HG02852 (cell line): ENCODE measurements around the gene RNU6-9.
A peak's percentile ranks its signal among the peaks of the same experiment; 100 is the strongest.
"Not testable (repeated sequence)": the region's sequence is repeated elsewhere in the genome, so short reads cannot be mapped to it uniquely, and the experiment has no call there.

Experiments used
- ATAC-seq: cut with Tn5 transposase; IDR thresholded peaks from one replicate; pipeline ENCODE4 v1.9.1; 2021; ENCODE audit warnings: mild to moderate bottlenecking, moderate library complexity; ENCODE audit not compliant: unreplicated experiment

Gene RNU6-9

DNA sequence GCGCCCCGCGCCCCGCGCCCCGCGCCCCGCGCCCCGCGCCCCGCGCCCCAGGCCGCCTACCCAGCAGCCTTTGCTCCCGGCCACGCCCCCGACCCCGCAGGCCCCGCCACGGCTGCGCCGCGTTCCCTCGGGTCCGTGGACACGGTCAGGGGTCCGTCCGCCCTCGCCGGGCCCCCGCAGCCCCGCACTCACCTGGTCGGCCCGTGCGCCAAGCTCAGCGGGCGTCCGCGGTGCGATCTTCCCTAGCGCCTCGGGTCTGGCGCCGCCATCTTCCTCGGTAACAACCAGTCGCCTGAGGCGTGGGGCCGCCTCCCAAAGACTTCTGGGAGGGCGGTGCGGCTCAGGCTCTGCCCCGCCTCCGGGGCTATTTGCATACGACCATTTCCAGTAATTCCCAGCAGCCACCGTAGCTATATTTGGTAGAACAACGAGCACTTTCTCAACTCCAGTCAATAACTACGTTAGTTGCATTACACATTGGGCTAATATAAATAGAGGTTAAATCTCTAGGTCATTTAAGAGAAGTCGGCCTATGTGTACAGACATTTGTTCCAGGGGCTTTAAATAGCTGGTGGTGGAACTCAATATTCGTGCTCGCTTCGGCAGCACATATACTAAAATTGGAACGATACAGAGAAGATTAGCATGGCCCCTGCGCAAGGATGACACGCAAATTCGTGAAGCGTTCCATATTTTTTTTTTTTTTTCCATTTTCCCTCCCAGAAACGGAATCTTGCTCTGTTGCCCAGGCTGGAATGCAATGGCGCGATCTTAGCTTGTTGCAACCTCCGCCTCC lies at the start of gene RNU6-9, which contains the start of gene MED16:
Gene RNU6-9 (plus strand): TSS at position 591 of the 796 bp plus-strand sequence.
Gene MED16 (minus strand): TSS at position 294 of the 796 bp plus-strand sequence. CDS start 2,056 bp downstream, outside the sequence.
- peak; percentile 71 for ATAC-seq

DNA sequence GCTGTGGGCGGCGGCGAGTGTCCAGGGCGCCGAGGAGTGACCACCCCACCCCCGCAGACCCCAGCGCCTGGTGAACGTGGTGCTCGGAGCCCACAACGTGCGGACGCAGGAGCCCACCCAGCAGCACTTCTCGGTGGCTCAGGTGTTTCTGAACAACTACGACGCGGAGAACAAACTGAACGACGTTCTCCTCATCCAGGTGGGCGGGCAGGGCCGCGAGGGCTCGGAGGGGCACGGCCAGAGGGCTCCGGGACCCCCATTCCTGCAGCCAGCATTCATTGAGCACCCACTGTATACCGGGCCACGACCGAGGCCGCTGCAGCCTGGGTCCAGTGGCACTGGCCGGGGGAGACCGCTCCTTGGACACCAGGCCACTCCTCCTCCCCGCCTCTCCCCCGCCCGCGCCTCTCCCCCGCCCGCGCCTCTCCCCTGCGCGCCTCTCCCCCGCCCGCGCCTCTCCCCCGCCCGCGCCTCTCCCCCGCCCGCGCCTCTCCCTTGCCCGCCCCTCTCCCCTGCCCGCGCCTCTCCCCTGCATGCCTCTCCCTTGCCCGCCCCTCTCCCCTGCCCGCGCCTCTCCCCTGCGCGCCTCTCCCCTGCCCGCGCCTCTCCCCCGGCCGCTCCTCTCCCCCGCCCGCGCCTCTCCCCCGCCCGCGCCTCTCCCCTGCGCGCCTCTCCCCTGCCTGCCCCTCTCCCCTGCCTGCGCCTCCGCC lies 49.3 kb upstream of the RNU6-9 start:
- no peak for ATAC-seq

DNA sequence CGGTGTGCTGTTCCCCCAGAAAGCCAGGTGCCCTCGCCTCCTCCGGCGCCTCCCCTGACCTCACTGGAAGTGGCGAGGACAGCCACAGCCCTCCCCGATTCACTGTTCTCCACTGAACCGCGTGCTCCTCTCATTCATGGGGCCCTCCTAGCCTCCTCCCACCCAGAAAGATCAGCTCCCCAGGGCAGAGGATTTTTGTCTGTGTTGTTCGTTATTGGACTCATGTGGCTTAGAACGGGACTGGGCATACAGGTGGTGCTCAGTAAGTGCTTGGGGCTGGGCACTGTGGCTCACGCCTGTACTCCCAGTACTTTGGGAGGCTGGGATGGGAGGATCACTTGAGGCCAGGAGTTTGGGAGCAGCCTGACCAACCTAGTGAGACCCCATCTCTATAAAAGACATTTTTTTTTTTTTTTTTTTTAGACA lies 48.7 kb upstream of the RNU6-9 start:
- no peak for ATAC-seq

DNA sequence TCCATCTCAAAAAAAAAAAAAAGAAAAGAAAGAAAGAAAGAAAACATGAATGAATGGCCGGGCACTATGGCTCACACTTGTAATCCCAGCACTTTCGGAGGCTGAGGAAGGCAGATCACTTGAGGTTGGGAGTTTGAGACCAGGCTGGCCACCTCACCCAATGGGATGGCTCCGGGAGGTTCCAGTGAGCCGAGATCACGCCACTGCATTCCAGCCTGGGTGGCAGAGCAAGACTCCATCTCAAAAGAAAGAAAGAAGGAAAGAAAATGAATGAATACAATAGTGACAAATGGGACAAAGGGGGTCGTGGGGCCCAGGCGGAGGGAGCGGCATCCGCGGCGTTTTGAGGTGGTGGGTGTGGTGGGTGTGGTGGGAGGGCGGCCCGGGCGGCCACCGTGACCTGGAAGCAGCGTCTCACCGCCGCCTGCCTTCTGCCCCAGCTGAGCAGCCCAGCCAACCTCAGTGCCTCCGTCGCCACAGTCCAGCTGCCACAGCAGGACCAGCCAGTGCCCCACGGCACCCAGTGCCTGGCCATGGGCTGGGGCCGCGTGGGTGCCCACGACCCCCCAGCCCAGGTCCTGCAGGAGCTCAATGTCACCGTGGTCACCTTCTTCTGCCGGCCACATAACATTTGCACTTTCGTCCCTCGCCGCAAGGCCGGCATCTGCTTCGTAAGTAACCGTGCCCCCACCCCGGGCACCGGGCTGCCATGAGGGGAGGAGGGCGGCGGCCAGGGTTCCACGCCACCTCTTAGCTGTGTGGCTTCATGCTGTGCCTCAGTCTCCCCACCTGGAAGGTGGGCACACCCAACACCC lies 47.4 kb upstream of the RNU6-9 start:
- no peak for ATAC-seq

DNA sequence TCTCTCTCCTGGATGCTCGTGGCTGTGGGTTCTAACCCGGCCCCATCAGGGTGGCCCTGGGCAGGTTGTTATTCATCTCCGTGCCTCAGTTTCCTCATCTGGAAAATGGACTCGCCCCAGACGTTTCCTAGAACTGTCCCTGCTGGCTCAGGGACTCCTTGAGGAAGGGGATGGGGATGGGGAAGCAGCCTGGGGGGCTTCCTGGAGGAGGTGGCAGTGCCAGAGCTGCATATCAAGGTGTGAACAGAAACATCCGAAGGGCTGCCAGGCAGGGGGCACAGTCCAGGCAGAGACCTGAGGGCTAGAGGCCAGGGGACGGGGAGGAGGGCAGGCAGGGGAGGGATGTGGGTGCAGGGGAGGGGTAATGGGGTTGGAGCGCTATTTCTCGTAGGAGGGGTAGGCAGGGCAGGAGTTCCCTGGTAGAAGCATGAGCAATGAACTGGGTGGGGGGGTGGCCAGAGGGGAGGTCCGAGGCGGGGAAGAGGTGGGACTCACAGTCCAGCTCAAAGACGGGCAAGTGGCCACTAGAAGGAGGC lies 44.8 kb upstream of the RNU6-9 start:
- no peak for ATAC-seq

DNA sequence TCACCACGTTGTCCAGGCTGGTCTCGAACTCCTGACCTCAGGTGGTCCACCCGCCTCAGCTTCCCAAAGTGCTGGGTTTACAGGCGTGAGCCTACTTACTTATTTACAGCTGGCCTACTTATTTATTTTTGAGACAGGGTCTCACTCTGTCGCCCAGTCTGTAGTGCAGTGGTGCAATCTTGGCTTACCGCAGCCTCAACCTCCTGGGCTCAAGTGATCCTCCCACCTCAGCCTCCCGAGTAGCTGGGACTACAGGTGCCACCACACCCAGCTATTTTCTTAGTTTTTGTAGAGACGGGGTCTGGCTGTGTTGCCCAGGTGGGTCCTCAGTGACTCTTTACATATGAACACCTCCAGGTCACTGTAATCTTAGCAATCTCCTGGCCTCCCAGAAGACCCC lies 44.1 kb upstream of the RNU6-9 start:
- ATAC-seq = not testable (repeated sequence)

DNA sequence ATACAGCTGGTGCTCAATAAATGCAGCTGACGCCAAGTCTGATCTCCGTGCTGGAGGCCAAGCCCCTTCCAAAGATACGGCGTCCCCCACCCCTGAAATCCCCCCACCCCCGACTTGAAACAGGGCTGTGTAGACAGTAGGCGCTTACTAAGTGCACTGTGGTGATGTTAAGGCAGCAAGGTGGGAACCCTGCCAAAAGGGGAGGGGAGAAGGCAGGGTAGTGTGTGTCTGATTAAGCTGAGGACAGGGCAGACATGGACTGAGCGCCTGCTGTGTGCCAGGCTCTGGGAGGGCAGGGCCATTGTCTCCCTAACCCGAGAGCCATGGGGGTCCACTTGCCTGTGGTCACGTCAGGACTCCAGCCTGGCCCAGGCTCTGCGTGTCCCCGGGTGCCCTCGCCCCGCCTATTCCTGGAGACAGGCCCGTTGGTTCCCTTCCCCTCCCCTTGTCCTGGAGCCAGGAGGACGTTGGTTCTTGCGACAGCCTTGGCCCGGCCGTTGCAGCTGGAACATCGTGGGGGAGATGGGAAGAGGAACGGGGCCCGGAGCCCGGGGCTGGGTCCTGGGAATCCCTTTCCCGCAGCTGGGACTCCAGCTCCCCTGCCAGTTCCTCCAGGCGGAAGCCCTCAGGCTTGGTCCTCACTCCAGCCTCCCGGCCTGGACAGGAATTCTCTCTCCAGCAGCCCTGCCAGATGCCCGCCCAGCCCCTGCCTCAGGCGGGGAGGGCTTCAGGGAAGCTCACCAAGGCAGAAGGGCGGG lies 42.9 kb upstream of the RNU6-9 start:
- no peak for ATAC-seq

DNA sequence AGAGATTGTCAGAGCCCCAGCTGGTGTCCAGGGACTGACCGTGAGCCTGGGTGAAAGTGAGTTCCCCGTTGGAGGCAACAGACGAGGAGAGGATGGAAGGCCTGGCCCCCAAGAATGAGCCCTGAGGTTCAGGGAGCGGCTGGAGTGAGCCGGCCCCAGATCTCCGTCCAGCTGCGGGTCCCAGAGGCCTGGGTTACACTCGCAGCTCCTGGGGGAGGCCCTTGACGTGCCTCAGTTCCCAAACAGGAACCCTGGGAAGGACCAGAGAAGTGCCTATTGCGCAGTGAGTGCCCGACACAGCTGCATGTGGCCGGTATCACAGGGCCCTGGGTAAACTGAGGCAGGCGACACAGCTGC lies 42.3 kb upstream of the RNU6-9 start:
- ATAC-seq = no peak

DNA sequence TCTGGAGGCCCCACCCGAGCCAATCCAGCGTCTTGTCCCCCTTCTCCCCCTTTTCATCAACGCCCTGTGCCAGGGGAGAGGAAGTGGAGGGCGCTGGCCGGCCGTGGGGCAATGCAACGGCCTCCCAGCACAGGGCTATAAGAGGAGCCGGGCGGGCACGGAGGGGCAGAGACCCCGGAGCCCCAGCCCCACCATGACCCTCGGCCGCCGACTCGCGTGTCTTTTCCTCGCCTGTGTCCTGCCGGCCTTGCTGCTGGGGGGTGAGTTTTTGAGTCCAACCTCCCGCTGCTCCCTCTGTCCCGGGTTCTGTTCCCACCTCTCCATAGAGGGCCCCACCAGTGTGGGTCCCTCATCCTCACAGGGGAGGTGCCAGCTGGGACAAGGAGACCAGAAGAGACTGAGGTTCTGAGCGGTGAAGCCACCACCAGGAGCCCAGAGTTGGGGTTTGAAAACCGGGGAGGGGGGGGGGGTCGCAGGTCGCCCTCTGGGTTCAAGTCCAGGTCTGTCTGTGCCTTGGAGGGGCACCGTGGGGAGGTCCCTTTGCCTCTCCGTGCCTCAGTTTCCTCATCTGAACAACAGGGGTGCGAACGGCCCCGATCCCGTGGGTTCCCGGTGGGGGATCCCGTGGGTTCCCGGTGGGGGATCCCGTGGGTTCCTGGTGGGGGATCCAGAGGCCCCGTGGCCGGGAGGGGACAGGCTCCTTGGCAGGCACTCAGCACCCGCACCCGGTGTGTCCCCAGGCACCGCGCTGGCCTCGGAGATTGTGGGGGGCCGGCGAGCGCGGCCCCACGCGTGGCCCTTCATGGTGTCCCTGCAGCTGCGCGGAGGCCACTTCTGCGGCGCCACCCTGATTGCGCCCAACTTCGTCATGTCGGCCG lies 40.9 kb upstream of the RNU6-9 start, which contains the start of gene ELANE:
Gene ELANE (plus strand): TSS at position 168 of the 878 bp plus-strand sequence. CDS start 26 bp downstream, at position 194.
- ATAC-seq = no peak

DNA sequence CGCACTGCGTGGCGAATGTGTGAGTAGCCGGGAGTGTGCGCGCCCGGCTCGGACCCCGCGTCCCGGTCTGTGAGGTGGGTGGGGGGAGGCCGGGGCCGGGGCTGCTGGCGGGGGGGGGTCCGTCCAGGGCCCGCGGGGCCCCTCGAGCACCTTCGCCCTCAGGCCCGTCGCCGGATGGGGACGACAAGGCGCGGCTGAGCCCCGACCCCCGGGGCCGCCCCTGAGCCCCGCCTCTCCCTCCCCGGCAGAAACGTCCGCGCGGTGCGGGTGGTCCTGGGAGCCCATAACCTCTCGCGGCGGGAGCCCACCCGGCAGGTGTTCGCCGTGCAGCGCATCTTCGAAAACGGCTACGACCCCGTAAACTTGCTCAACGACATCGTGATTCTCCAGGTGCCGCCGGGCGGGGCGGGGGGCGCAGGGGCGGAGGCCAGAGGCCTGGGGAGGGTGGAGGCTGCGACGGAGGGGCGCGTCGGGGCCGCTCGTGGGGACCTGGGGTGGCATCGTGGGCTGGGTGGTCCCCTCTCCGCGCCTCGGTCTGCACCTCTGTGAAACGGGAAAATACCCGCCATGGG lies 40.2 kb upstream of the RNU6-9 start:
- no peak for ATAC-seq

DNA sequence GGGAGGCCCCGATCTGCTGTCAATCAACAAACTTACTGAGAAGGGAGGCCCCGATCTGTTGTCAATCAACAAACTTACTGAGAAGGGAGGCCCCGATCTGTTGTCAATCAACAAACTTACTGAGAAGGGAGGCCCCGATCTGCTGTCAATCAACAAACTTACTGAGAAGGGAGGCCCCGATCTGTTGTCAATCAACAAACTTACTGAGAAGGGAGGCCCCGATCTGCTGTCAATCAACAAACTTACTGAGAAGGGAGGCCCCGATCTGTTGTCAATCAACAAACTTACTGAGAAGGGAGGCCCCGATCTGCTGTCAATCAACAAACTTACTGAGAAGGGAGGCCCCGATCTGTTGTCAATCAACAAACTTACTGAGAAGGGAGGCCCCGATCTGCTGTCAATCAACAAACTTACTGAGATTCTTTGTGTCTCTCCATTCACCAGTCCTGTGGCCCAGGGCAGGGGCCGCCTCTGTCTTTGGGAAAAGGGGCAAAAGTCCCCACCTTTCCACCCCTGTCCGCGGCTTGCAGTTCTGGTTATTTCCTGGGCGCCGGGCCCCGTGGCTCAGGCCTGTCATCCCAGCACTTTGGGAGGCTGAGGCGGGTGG lies 39.6 kb upstream of the RNU6-9 start:
- not testable (repeated sequence) for ATAC-seq

DNA sequence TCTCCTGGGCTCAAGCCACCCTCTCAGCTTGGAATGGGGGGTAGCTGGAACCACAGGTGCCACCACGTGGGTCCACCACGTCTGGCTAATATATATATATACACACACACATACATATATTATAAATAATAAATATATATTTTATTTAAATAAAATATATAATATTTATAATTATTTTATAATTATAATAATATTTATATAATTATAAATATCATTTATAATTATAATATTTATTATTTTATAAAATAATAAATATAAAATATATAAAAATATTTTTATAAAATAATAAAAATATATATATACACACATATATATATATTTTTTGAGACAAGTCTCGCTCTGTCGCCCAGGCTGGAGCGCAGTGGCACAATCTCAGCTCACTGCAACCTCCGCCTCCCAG lies 38.7 kb upstream of the RNU6-9 start:
- no peak for ATAC-seq

DNA sequence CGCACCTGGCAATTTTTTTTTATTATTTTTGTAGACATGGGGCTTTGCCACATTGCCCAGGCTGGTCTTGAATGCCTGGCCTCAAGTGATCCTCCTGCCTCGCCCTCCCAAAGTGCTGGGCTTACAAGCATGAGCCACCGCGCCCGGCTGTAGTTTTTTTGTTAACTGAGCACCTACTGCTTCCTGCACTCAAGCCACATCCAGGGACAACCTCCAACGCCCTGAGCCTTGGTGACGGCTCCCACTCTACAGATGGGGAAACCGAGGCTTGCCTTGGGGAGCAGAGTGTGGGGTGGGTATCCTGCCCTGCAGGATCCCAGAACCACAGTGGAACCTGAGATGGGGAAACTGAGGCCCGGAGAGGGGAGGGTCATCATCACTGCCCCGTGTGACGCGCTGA lies 38.1 kb upstream of the RNU6-9 start:
- no peak for ATAC-seq

DNA sequence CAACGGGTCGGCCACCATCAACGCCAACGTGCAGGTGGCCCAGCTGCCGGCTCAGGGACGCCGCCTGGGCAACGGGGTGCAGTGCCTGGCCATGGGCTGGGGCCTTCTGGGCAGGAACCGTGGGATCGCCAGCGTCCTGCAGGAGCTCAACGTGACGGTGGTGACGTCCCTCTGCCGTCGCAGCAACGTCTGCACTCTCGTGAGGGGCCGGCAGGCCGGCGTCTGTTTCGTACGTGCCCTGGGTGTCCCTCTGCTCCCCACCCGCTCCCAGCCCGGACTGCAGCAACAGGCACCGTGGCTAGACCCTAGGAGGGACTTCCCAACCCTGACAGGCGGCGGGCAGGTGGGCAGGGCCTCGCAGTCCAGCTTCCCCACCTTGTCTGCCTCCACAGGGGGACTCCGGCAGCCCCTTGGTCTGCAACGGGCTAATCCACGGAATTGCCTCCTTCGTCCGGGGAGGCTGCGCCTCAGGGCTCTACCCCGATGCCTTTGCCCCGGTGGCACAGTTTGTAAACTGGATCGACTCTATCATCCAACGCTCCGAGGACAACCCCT lies 37.6 kb upstream of the RNU6-9 start:
- ATAC-seq = no peak

DNA sequence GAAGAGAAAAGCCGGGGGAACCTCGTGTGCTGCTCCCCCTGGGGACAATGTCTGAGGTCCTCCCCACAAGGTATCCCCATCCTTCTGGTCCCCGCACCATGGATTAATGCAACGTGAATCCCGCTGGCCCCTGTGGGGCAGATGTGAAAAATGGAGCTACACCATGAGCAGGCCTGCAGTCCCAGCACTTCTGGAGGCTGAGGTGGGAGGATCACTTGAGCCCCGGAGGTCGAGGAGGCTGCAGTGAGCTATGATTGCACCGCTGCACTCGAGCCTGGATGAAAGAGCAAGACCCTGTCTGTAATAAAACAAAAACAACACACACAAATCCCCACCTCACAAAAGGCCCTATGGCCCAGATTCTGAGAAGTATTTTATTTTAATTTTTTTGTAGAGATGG lies 35.0 kb upstream of the RNU6-9 start:
- no peak for ATAC-seq

DNA sequence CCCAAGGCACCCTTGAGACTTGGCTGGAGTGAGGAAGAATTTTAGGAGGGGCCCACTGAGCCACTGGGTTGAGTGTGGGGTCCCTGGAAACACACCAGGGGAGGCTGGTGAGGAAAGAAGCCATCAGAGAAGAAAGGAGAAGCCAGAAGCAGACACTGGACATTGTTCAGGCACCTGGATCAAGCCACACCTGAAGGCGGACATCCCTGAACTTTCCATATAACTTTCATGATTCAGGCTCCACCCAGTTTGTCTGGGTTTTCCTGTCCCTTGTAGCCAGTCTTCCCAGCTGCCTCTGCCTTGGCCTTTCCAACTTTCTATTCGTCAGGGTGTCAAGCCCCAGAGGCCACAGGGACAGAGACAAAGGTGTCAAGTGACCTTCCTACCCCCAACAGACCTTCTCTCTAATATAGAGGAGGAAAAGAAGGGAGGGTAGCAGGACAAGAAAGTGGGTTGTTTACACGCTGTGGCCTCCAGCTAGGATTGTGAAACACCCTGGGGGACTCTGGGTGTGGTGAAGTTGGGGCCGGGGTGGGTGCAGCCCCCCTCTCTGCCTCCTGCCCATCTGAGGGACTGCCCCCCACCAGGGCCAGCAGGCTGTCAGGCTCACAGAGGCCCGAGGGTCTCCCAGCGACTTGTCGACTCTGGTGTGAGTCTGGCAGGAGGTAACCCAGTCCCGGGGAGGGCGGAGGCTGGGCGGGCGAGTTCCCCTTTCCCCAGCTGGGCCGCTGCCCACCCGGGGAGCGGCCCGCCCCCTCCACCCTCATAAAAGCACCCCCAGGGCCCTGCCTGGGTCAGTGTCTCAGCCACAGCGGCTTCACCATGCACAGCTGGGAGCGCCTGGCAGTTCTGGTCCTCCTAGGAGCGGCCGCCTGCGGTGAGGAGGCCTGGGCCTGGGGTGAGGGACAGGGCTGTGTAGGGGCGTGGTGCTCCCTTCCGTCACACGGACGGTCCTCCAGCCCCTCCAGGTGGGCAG lies 34.1 kb upstream of the RNU6-9 start, which contains the start of gene CFD:
Gene CFD (plus strand): TSS at position 797 of the 976 bp plus-strand sequence. CDS start 26 bp downstream, at position 823.
- no peak for ATAC-seq
